Measurements from ENCODE around the gene HSD11B1L. TPM values are rescaled to one million over a fixed set of nuclear protein-coding genes. Genes with fewer than 3 reads are reported as not detected.

HSD11B1L gene
- total RNA-seq, 1 donor from 2014 or later = 7.1 TPM

- FAIRE-seq = no peak
- no peak for TF ChIP-seq CTCF (IDR thresholded peaks at IDR 0.05; ENCODE audit: insufficient read depth, low read length, severe bottlenecking)
- peaks cover 44% of the 10 kb centered on the region for H3K36me3 ChIP-seq (ENCODE audit: control insufficient read depth, insufficient read depth, low read length)
These were observed 12.7 kb downstream of the HSD11B1L start for GRCh38 chr19:5693195-5694166.

GRCh38 chr19:5694167-5694955 lies 13.5 kb downstream of the HSD11B1L start:
- no peak for FAIRE-seq
- Histone ChIP-seq H3K36me3 (ENCODE audit: control insufficient read depth, insufficient read depth, low read length) (peaks cover 51% of the 10 kb centered on the region), H3K27me3 (ENCODE audit: control insufficient read depth, insufficient read depth, low read length) (no peaks in the 10 kb centered on the region), H3K4me3 (ENCODE audit: low read depth, low read length) (no peak overlapping the region)
- no peak for DNase-seq (ENCODE audit: low read depth)
- TF ChIP-seq CTCF (IDR thresholded peaks at IDR 0.05; ENCODE audit: insufficient read depth, low read length, severe bottlenecking) = no peak

More at GRCh38 chr19:5693195-5694166, 12.7 kb downstream of the HSD11B1L start:
- DNase-seq (ENCODE audit: low read depth) = no peak
- Histone ChIP-seq H3K4me3 (ENCODE audit: low read depth, low read length) (no peak overlapping the region), H3K27me3 (ENCODE audit: control insufficient read depth, insufficient read depth, low read length) (no peaks in the 10 kb centered on the region)

GRCh38 chr19:5694956-5695648 lies 14.3 kb downstream of the HSD11B1L start:
- Histone ChIP-seq H3K27me3 (ENCODE audit: control insufficient read depth, insufficient read depth, low read length) (no peaks in the 10 kb centered on the region), H3K36me3 (ENCODE audit: control insufficient read depth, insufficient read depth, low read length) (peaks cover 51% of the 10 kb centered on the region), H3K4me3 (ENCODE audit: low read depth, low read length) (no peak overlapping the region)
- FAIRE-seq = no peak
- DNase-seq (ENCODE audit: low read depth) = no peak
- TF ChIP-seq CTCF (IDR thresholded peaks at IDR 0.05; ENCODE audit: insufficient read depth, low read length, severe bottlenecking) = no peak

GRCh38 chr19:5695649-5696195 lies 14.9 kb downstream of the HSD11B1L start:
- DNase-seq (ENCODE audit: low read depth) = no peak
- Histone ChIP-seq H3K4me3 (ENCODE audit: low read depth, low read length) (no peak overlapping the region), H3K36me3 (ENCODE audit: control insufficient read depth, insufficient read depth, low read length) (peaks cover 55% of the 10 kb centered on the region), H3K27me3 (ENCODE audit: control insufficient read depth, insufficient read depth, low read length) (no peaks in the 10 kb centered on the region)
- FAIRE-seq = no peak
- TF ChIP-seq CTCF (IDR thresholded peaks at IDR 0.05; ENCODE audit: insufficient read depth, low read length, severe bottlenecking) = no peak

- DNase-seq (ENCODE audit: low read depth) (no peak), FAIRE-seq (no peak)
- Histone ChIP-seq H3K4me3 (ENCODE audit: low read depth, low read length) (no peak overlapping the region), H3K36me3 (ENCODE audit: control insufficient read depth, insufficient read depth, low read length) (peaks cover 53% of the 10 kb centered on the region), H3K27me3 (ENCODE audit: control insufficient read depth, insufficient read depth, low read length) (no peaks in the 10 kb centered on the region)
- no peak for TF ChIP-seq CTCF (IDR thresholded peaks at IDR 0.05; ENCODE audit: insufficient read depth, low read length, severe bottlenecking)
These were observed 15.6 kb downstream of the HSD11B1L start for GRCh38 chr19:5696196-5697021.

Measured in bronchial epithelial cell (primary cell).